BE2C (cell line): ENCODE results near the gene LRRTM3.

Experiments
- DNase-seq: peaks from one replicate; pipeline ENCODE4 v3.0.0-alpha.2; 2020
- H3K27me3 ChIP-seq: fragments of 250-450 bp; sonication (Bioruptor Pico); 2 replicates; pipeline ENCODE4 v1.5.1; 2020; ENCODE audit warnings: mild to moderate bottlenecking
- H3K36me3 ChIP-seq: fragments of 250-450 bp; sonication (Bioruptor Pico); 2 replicates; pipeline ENCODE4 v1.5.1; 2020; ENCODE audit warnings: mild to moderate bottlenecking
- H3K4me1 ChIP-seq: fragments of 250-450 bp; sonication (Bioruptor Pico); 2 replicates; pipeline ENCODE4 v1.5.1; 2020
- H3K4me3 ChIP-seq: 2 replicates; pipeline ENCODE4 v1.5.1; 2011; ENCODE audit warnings: low read depth, low read length
- H3K9me3 ChIP-seq: fragments of 250-450 bp; sonication (Bioruptor Pico); 2 replicates; pipeline ENCODE4 v1.5.1; 2020
- TF ChIP-seq, protein P1 (sequence below): IDR thresholded peaks from 2 replicates; pipeline ENCODE4 v1.5.1; 2012; ENCODE audit warnings: mild to moderate bottlenecking, low read depth, low read length

LRRTM3 gene

DNA sequence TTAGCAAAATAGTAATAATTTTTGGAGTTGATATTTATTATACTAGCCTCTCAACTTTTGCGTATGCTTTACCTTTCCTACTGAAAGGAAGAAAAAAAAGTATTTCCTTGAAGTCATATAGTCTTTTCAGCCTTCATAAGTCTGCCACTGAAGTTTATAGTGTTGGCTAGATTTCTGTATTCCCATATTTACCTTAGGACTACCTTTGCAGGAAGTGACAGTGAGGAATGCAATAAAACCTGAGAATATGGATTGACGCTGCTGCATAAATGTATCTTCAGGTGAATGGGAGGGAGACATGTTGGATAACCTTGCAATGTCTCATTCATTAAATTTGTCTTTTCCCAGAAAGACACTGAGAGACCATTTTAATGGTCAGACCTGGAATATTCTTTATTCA lies 6.6 kb upstream of the LRRTM3 start:
- no peak for DNase-seq
- no peak overlapping the region for H3K4me3 ChIP-seq
- TF ChIP-seq, protein P1, sequence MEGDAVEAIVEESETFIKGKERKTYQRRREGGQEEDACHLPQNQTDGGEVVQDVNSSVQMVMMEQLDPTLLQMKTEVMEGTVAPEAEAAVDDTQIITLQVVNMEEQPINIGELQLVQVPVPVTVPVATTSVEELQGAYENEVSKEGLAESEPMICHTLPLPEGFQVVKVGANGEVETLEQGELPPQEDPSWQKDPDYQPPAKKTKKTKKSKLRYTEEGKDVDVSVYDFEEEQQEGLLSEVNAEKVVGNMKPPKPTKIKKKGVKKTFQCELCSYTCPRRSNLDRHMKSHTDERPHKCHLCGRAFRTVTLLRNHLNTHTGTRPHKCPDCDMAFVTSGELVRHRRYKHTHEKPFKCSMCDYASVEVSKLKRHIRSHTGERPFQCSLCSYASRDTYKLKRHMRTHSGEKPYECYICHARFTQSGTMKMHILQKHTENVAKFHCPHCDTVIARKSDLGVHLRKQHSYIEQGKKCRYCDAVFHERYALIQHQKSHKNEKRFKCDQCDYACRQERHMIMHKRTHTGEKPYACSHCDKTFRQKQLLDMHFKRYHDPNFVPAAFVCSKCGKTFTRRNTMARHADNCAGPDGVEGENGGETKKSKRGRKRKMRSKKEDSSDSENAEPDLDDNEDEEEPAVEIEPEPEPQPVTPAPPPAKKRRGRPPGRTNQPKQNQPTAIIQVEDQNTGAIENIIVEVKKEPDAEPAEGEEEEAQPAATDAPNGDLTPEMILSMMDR, result no peak
- no peaks in the 10 kb centered on the region for H3K27me3 ChIP-seq
- no peaks in the 10 kb centered on the region for H3K4me1 ChIP-seq
- no peaks in the 10 kb centered on the region for H3K9me3 ChIP-seq
- H3K36me3 ChIP-seq, result no peaks in the 10 kb centered on the region

DNA sequence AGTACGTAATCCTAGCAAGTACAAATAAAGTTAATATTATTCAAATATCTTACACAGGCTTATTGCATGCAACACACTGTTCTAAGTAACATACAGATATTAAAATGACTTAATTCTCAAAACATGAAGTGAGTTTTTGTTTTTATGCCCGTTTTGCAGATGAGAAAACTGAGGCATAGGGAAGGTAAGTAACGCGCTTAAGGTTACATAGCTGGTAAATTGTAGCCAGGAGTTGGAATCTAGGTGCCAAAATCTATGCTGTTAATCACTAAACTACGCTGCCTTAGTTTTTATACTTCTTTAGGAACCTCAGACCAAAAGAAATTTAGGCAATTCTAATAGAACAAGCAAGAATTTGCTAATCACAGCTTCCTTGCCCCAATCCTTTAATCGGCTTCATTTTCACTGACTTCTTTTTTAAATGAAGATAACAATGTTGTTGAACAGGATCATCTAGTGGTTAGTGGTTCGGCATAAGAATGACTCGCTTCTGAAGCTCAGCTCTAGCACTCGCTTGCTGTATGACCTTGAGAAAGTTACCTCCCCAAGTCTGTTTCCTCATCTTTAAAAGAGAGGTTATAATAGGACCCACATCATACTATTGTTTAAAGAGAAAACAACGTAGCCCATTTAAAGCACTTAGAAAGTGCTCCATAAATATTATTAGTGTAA lies 1.0 kb upstream of the LRRTM3 start:
- no peak overlapping the region for H3K4me3 ChIP-seq
- no peaks in the 10 kb centered on the region for H3K9me3 ChIP-seq
- peaks cover 37% of the 10 kb centered on the region for H3K27me3 ChIP-seq
- H3K4me1 ChIP-seq, result no peaks in the 10 kb centered on the region
- no peak for DNase-seq
- H3K36me3 ChIP-seq, result no peaks in the 10 kb centered on the region
- TF ChIP-seq, protein P1, result no peak

DNA sequence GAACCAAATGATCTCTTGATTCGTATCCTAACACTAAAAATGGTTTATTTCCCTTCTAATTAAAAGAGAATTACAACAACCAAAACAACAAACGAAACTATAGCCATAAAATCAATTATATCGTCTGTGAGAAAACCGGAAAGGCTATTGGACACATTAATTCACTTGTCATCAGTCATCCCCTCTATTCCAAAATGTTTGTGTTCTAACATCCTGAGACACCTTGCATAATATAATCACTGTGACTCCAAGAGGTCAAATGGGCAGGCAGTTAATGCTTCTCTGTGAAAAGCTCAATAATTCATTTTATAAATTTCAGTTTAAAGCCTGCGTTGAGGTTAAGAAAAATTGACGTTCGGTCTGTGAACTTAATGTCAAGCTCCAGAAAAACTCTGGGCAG lies 463 bp upstream of the LRRTM3 start:
- H3K9me3 ChIP-seq, result no peaks in the 10 kb centered on the region
- no peak overlapping the region; the same call in 1 of the 2 replicates for H3K4me3 ChIP-seq
- no peaks in the 10 kb centered on the region for H3K4me1 ChIP-seq
- TF ChIP-seq, protein P1, result no peak
- no peak for DNase-seq
- no peaks in the 10 kb centered on the region for H3K36me3 ChIP-seq
- peaks cover 42% of the 10 kb centered on the region for H3K27me3 ChIP-seq

DNA sequence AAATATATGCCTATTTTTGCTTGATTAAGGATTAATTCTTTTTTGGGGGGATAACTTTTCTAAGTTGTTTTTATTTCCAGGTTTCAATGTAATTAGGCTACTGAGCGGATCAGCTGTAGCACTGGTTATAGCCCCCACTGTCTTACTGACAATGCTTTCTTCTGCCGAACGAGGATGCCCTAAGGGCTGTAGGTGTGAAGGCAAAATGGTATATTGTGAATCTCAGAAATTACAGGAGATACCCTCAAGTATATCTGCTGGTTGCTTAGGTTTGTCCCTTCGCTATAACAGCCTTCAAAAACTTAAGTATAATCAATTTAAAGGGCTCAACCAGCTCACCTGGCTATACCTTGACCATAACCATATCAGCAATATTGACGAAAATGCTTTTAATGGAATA lies 1.0 kb downstream of the LRRTM3 start:
- TF ChIP-seq, protein P1, result no peak
- Histone ChIP-seq H3K4me1 (no peaks in the 10 kb centered on the region), H3K27me3 (peaks cover 43% of the 10 kb centered on the region), H3K9me3 (no peaks in the 10 kb centered on the region), H3K4me3 (no peak overlapping the region), H3K36me3 (no peaks in the 10 kb centered on the region)
- no peak for DNase-seq

DNA sequence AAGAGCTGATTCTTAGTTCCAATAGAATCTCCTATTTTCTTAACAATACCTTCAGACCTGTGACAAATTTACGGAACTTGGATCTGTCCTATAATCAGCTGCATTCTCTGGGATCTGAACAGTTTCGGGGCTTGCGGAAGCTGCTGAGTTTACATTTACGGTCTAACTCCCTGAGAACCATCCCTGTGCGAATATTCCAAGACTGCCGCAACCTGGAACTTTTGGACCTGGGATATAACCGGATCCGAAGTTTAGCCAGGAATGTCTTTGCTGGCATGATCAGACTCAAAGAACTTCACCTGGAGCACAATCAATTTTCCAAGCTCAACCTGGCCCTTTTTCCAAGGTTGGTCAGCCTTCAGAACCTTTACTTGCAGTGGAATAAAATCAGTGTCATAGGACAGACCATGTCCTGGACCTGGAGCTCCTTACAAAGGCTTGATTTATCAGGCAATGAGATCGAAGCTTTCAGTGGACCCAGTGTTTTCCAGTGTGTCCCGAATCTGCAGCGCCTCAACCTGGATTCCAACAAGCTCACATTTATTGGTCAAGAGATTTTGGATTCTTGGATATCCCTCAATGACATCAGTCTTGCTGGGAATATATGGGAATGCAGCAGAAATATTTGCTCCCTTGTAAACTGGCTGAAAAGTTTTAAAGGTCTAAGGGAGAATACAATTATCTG lies 1.6 kb downstream of the LRRTM3 start:
- H3K27me3 ChIP-seq, result peaks cover 43% of the 10 kb centered on the region
- TF ChIP-seq, protein P1, result no peak
- no peak for DNase-seq

More for the DNA sequence above, 1.6 kb downstream of the LRRTM3 start:
- no peaks in the 10 kb centered on the region for H3K36me3 ChIP-seq
- H3K4me3 ChIP-seq, result peak overlapping the region; percentile 51
- H3K4me1 ChIP-seq, result no peaks in the 10 kb centered on the region
- no peaks in the 10 kb centered on the region for H3K9me3 ChIP-seq
